Right atrium auricular region (tissue), 2 donors: ENCODE measurements around the gene HECTD2. TPM values are rescaled to one million over a fixed set of nuclear protein-coding genes. Genes with fewer than 3 reads are reported as not detected.
A peak's percentile ranks its signal among the peaks of the same experiment; 100 is the strongest.
"Not testable (repeated sequence)": the region's sequence is repeated elsewhere in the genome, so short reads cannot be mapped to it uniquely, and the experiment has no call there.

Experiments
- DNase-seq: peaks from one replicate; pipeline ENCODE4 v3.0.0-alpha.2; 2019; ENCODE audit warnings: low spot score
- H3K27ac ChIP-seq, 2 donors: fragments of 200-600 bp; sonication (generic); 1 replicate in 1 of 2; 2 replicates in 1 of 2; pipeline ENCODE4 v1.5.1; 2016 to 2019
- H3K27me3 ChIP-seq, 2 donors: fragments of 200-600 bp; sonication (generic); one replicate each; pipeline versions ENCODE4 v1.5.1 to v1.6.0; 2017 to 2019
- H3K36me3 ChIP-seq: fragments of 200-600 bp; sonication (generic); one replicate; pipeline ENCODE4 v1.5.1; 2016
- H3K4me1 ChIP-seq, 2 donors: fragments of 200-600 bp; sonication (generic); one replicate each; pipeline versions ENCODE4 v1.5.1 to v1.6.0; 2017 to 2019
- H3K4me3 ChIP-seq, 2 donors: fragments of 200-600 bp; sonication (generic); 1 replicate in 1 of 2; 2 replicates in 1 of 2; pipeline ENCODE4 v1.5.1; 2017 to 2019; ENCODE audit warnings: mild to moderate bottlenecking in 1 of 2, moderate library complexity in 1 of 2
- H3K9me3 ChIP-seq, 2 donors: fragments of 200-600 bp; sonication (generic); one replicate each; pipeline ENCODE4 v1.5.1; 2019
- total RNA-seq, 2 donors: library from RNA; depleted of rRNA; stranded (reverse); fragments of >200 nt; gene quantifications; one replicate each; pipeline ENCODE4 v1.1.0, GENCODE V29; 2016
- TF ChIP-seq, protein P1 (sequence below), 2 donors: fragments of 200-600 bp; sonication (generic); IDR thresholded peaks; one replicate each; pipeline ENCODE4 v1.5.1; 2019; ENCODE audit warnings: antibody characterized with exemption in 2 of 2

The HECTD2 gene, protein sequence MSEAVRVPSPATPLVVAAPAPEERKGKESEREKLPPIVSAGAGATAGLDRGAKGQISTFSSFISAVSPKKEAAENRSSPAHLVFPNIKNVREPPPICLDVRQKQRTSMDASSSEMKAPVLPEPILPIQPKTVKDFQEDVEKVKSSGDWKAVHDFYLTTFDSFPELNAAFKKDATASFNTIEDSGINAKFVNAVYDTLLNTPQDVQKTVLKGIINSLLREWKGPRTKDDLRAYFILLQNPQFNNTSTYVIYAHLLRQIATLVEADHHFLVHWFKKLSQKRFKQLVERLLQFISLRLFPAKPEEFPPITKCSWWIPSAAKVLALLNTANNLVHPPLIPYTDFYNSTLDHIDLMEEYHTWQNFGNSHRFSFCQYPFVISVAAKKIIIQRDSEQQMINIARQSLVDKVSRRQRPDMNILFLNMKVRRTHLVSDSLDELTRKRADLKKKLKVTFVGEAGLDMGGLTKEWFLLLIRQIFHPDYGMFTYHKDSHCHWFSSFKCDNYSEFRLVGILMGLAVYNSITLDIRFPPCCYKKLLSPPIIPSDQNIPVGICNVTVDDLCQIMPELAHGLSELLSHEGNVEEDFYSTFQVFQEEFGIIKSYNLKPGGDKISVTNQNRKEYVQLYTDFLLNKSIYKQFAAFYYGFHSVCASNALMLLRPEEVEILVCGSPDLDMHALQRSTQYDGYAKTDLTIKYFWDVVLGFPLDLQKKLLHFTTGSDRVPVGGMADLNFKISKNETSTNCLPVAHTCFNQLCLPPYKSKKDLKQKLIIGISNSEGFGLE
- total RNA-seq: 1 to 10 TPM; 6.9 TPM

DNA sequence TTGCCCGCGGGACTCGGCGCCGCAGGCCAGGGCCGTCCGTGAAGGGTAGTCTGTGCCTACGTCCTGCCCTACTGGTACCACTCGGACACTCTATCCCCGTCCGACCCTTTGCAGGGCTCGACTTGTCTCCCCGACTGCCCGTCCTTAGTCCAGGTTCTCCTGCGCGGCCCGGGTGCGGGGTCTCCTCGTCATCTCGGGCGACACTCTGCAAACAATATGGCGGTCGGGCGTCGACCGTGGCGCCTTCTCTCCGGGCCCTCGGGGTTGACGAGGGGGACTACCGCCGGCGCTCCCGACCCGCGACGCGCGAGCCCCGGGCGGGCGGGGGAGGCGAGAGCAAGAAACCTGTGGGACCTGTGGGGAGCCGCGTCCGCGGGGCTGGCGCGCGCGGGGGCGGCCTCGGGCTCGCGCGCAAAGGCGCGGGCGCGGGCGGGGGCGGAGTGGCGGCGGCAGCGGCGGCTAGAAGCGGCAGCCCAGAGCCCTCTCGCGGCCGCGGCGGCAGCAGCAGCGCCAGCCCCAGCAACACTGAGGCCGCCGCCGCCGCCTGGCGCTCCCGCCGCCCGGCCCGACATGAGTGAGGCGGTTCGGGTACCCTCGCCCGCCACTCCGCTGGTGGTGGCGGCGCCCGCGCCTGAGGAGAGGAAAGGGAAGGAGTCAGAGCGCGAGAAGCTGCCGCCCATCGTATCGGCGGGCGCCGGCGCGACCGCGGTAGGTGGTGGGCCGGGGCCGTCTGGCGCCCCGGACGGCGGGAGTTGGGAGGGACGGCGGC is at the start of gene HECTD2:
TSS of gene HECTD2 (plus strand) at position 476 of the 769 bp plus-strand sequence. CDS start at position 571, 95 bp downstream.
- H3K9me3 ChIP-seq: no peaks in the 10 kb centered on the region
- no peaks in the 10 kb centered on the region for H3K36me3 ChIP-seq
- H3K27me3 ChIP-seq: no peaks in the 10 kb centered on the region
- H3K4me3 ChIP-seq: peak within 1 kb of the TSS; percentile 80 to 81
- TF ChIP-seq, protein P1, sequence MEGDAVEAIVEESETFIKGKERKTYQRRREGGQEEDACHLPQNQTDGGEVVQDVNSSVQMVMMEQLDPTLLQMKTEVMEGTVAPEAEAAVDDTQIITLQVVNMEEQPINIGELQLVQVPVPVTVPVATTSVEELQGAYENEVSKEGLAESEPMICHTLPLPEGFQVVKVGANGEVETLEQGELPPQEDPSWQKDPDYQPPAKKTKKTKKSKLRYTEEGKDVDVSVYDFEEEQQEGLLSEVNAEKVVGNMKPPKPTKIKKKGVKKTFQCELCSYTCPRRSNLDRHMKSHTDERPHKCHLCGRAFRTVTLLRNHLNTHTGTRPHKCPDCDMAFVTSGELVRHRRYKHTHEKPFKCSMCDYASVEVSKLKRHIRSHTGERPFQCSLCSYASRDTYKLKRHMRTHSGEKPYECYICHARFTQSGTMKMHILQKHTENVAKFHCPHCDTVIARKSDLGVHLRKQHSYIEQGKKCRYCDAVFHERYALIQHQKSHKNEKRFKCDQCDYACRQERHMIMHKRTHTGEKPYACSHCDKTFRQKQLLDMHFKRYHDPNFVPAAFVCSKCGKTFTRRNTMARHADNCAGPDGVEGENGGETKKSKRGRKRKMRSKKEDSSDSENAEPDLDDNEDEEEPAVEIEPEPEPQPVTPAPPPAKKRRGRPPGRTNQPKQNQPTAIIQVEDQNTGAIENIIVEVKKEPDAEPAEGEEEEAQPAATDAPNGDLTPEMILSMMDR (IDR thresholded peaks at IDR 0.05): peak; percentile 42 to 57
- H3K27ac ChIP-seq: peak within 1 kb of the TSS; percentile 99
- DNase-seq: peak; percentile 64
- H3K4me1 ChIP-seq: peaks cover 0 to 16% of the 10 kb centered on the region in 2 donors

DNA sequence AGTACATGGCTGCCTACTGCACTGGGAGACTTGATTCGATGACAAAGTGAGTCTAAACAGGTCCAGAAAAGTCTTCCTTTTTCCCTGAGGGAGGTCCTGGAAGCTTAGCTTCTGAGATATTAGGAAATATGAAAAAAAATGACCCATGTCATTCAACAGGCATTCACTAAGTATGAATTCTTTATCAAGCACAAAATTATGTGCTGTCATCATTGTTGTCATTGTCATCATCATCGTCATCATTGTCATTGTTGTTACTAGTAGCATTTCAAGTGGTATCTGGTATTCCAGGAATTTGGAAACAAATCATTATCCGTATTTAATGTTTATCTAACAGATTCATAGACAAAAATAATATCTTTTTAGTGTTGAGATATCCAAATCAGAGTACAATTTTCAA is 49.7 kb upstream of the HECTD2 start:
- Histone ChIP-seq H3K4me3 (no peak overlapping the region), H3K9me3 (no peaks in the 10 kb centered on the region), H3K27ac (no peak overlapping the region), H3K4me1 (no peaks in the 10 kb centered on the region), H3K27me3 (no peaks in the 10 kb centered on the region), H3K36me3 (no peaks in the 10 kb centered on the region)
- TF ChIP-seq, protein P1 (IDR thresholded peaks at IDR 0.05): no peak
- DNase-seq: no peak

DNA sequence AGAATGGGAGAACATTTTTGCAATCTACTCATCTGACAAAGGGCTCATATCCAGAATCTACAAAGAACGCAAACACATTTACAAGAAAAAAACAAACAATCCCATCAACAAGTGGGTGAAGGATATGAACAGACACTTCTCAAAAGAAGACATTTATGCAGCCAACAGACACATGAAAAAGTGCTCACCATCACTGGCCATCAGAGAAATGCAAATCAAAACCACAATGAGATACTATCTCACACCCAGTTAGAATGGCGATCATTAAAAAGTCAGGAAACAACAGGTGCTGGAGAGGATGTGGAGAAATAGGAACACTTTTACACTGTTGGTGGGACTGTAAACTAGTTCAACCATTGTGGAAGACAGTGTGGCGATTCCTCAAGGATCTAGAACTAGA is 44.6 kb upstream of the HECTD2 start:
- H3K36me3 ChIP-seq, H3K27me3 ChIP-seq, H3K27ac ChIP-seq, DNase-seq, H3K4me3 ChIP-seq, H3K9me3 ChIP-seq, H3K4me1 ChIP-seq: not testable (repeated sequence)

DNA sequence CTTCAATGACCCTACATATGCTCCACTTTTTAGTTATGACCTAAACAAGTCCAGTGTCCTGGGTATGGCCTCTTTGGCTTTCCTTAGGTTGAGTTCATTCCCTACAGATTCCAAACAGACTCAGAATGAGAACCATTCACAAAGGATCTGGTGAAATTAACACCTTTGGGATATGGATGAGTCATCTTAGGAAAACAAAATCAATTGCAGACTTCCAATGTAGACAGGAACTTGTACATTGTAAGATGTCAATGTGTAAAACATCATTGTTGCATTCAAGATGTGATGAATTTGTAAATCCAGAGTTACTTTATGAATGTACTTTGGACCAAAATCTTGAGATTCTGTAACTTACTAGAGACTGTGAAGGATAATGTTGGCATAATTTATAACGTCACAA is 43.4 kb upstream of the HECTD2 start:
- DNase-seq: no peak
- Histone ChIP-seq H3K36me3 (no peaks in the 10 kb centered on the region), H3K27me3 (no peaks in the 10 kb centered on the region), H3K4me3 (no peak overlapping the region), H3K9me3 (no peaks in the 10 kb centered on the region), H3K27ac (peak overlapping the region in 1 of 2 donors; percentile 65), H3K4me1 (peaks cover 0 to 3% of the 10 kb centered on the region in 2 donors)
- TF ChIP-seq, protein P1 (IDR thresholded peaks at IDR 0.05): no peak

DNA sequence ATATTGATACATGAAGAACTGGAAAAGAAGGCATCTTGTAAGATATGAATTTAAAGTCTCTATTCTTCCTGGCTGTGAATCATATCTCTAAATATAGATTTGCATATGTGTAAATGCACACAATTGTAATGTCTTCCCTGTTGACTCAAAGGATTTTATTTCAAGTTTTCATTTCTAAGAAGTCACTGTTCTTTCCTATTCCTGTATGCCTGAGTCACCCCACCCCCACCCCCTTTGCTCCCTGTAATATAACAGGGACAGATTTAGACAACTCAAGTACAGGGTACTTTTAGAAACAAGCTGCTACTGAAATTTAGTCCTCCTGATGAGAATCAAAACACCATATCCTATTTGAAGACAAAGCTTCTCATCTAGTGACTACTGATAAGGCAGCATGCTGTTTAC is 43.0 kb upstream of the HECTD2 start:
- peaks cover 0 to 3% of the 10 kb centered on the region in 2 donors for H3K4me1 ChIP-seq
- H3K27me3 ChIP-seq: no peaks in the 10 kb centered on the region
- H3K36me3 ChIP-seq: no peaks in the 10 kb centered on the region
- H3K4me3 ChIP-seq: no peak overlapping the region
- no peaks in the 10 kb centered on the region for H3K9me3 ChIP-seq
- peak overlapping the region in 1 of 2 donors; percentile 65 for H3K27ac ChIP-seq
- TF ChIP-seq, protein P1 (IDR thresholded peaks at IDR 0.05): no peak
- DNase-seq: no peak
